ENCODE results near the gene DUSP6.
"Not testable (repeated sequence)": the region's sequence is repeated elsewhere in the genome, so short reads cannot be mapped to it uniquely, and the experiment has no call there.

- TF ChIP-seq, protein P1, sequence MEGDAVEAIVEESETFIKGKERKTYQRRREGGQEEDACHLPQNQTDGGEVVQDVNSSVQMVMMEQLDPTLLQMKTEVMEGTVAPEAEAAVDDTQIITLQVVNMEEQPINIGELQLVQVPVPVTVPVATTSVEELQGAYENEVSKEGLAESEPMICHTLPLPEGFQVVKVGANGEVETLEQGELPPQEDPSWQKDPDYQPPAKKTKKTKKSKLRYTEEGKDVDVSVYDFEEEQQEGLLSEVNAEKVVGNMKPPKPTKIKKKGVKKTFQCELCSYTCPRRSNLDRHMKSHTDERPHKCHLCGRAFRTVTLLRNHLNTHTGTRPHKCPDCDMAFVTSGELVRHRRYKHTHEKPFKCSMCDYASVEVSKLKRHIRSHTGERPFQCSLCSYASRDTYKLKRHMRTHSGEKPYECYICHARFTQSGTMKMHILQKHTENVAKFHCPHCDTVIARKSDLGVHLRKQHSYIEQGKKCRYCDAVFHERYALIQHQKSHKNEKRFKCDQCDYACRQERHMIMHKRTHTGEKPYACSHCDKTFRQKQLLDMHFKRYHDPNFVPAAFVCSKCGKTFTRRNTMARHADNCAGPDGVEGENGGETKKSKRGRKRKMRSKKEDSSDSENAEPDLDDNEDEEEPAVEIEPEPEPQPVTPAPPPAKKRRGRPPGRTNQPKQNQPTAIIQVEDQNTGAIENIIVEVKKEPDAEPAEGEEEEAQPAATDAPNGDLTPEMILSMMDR (IDR thresholded peaks at IDR 0.05) = not testable (repeated sequence)
- not testable (repeated sequence) for TF ChIP-seq POLR2AphosphoS5 (IDR thresholded peaks at IDR 0.05; ENCODE audit: low read depth, low read length); REST (IDR thresholded peaks at IDR 0.05; ENCODE audit: insufficient read depth in 1 of 2, low read depth in 2 of 2, low read length in 1 of 2); SIN3A (IDR thresholded peaks at IDR 0.05; ENCODE audit: borderline replicate concordance, insufficient read depth, low read depth, low read length); TCF7L2 (IDR thresholded peaks at IDR 0.05; ENCODE audit: low read depth, low read length)
These were observed 15.2 kb downstream of the DUSP6 start for GRCh38 chr12:89337136-89337535.

Data from Panc1 (cell line).